Stomach (tissue), 9 donors: ENCODE data around the gene HS2ST1. TPM values are rescaled to one million over a fixed set of nuclear protein-coding genes. Genes with fewer than 3 reads are reported as not detected.
"Not testable (repeated sequence)": the region's sequence is repeated elsewhere in the genome, so short reads cannot be mapped to it uniquely, and the experiment has no call there.

Source experiments
- DNase-seq, 2 donors: peaks; one replicate each; pipeline versions ENCODE4 v3.0.0 to v3.0.0-alpha.2; 2013 to 2019
- H3K27ac ChIP-seq, 5 donors: fragments of 200-600 bp in 4 of 5; sonication (generic) in 4 of 5; one replicate each; pipeline ENCODE4 v1.5.1; 2013 to 2019; ENCODE audit warnings: mild to moderate bottlenecking in 1 of 5, moderate library complexity in 1 of 5
- H3K27me3 ChIP-seq, 3 donors: fragments of 200-600 bp; sonication (generic); one replicate each; pipeline ENCODE4 v1.5.1; 2017 to 2019; ENCODE audit warnings: mixed run types in 1 of 3
- H3K36me3 ChIP-seq, 4 donors: fragments of 200-600 bp; sonication (generic); 1 replicate in 3 of 4; 2 replicates in 1 of 4; pipeline ENCODE4 v1.5.1; 2016 to 2019
- H3K4me1 ChIP-seq, 4 donors: fragments of 200-600 bp; sonication (generic); one replicate each; pipeline ENCODE4 v1.5.1; 2016 to 2019
- H3K4me3 ChIP-seq, 4 donors: fragments of 200-600 bp; sonication (generic) in 3 of 4; one replicate each; pipeline ENCODE4 v1.5.1; 2016 to 2019; ENCODE audit warnings: mild to moderate bottlenecking in 1 of 4
- H3K9me3 ChIP-seq, 4 donors: fragments of 200-600 bp; sonication (generic); one replicate each; pipeline ENCODE4 v1.5.1; 2016 to 2019
- CTCF ChIP-seq, 7 experiments: fragments of 450-650 bp in 4 of 7; fragments of 200-600 bp in 3 of 7; sonication (generic) in 3 of 7; IDR thresholded peaks; one replicate each; pipeline ENCODE4 v1.5.1; 2016 to 2019; ENCODE audit warnings: antibody characterized with exemption in 7 of 7, control low read depth in 2 of 7, mild to moderate bottlenecking in 1 of 7
- EP300 ChIP-seq: sonication (generic); formaldehyde crosslinking; IDR thresholded peaks from one replicate; pipeline ENCODE4 v1.6.1; 2017; ENCODE audit warnings: antibody characterized with exemption
- POLR2A ChIP-seq, 4 donors: fragments of 450-650 bp; IDR thresholded peaks; one replicate each; pipeline ENCODE4 v1.6.1; 2016; ENCODE audit warnings: antibody characterized with exemption in 4 of 4, control low read depth in 2 of 4, mild to moderate bottlenecking in 1 of 4, moderate library complexity in 1 of 4
- POLR2AphosphoS5 ChIP-seq, 3 donors: sonication (generic); formaldehyde crosslinking; IDR thresholded peaks; one replicate each; pipeline ENCODE4 v1.6.1; 2016; ENCODE audit warnings: antibody characterized with exemption in 3 of 3
- WGBS, 5 donors: extraction: QIAGEN DNeasy Blood & Tissue Kit in 3 of 5; methylation state at CpG; one replicate each; pipeline versions ENCODE4 v1.1.5 to v1.1.7; 2013 to 2018; 5-methylcytosine and 5-hydroxymethylcytosine counted together
- intact Hi-C: fragments of 100-400 bp; cut with DNase I; formaldehyde crosslinking; loops from one replicate; pipeline ENCODE4 v1.15.1; 2023; ENCODE audit warnings: low total_unique reads
- polyA plus RNA-seq, 3 donors: library from polyadenylated mRNA; stranded (reverse); fragments of 200-250 nt; gene quantifications; one replicate each; pipeline ENCODE4 v1.2.3, GENCODE V29; 2013
- total RNA-seq, 5 donors: library from RNA; depleted of rRNA; stranded (reverse); fragments of >200 nt; gene quantifications; one replicate each; pipeline versions ENCODE4 v1.1.0 to v1.2.3, GENCODE V29; 2014 to 2016
- donor health status: healthy with polysubstance abuse.
- donor health status: Bipolar disorder and iron deficiency.
- donor health status: healthy.

HS2ST1 gene
- total and polyA plus RNA-seq, 8 donors: 1.8 to 29.0 (median 5.1) TPM

GRCh38 chr1:87064309-87064708, 149.9 kb downstream of the HS2ST1 start:
- H3K27ac ChIP-seq: no peak overlapping the region
- H3K36me3 ChIP-seq: no peaks in the 10 kb centered on the region
- H3K4me3 ChIP-seq: no peak overlapping the region
- no peaks in the 10 kb centered on the region for H3K9me3 ChIP-seq
- no peak for DNase-seq
- TF ChIP-seq POLR2A (IDR thresholded peaks at IDR 0.05): no peak
- no peak for TF ChIP-seq EP300
- no peak for TF ChIP-seq CTCF (IDR thresholded peaks at IDR 0.05)
- no peak for TF ChIP-seq POLR2AphosphoS5 (IDR thresholded peaks at IDR 0.05)
- H3K27me3 ChIP-seq: no peaks in the 10 kb centered on the region
- intact Hi-C loops: no loop called here
- H3K4me1 ChIP-seq: no peaks in the 10 kb centered on the region

DNA sequence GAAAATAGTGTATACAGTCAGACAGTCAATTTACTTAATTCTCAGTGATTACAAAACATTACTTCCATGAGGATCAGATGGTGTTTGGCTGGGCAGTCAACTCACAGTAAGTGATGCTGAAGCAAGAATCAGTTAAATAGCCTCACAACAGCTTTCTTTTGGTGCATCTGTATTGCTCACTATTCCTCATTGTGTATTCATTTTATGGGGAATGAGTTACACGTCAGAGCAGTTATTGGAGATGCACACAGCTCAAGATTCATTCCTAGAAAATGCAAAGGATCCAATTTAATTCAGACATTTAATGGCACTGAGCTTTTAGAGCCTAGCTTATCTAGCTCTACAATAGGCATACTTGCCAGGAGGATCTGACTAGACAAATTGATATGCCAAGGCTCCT, 150.6 kb downstream of the HS2ST1 start:
- no peak overlapping the region for H3K27ac ChIP-seq
- TF ChIP-seq POLR2A (IDR thresholded peaks at IDR 0.05): no peak
- no peaks in the 10 kb centered on the region for H3K4me1 ChIP-seq
- intact Hi-C loops: no loop called here
- no peaks in the 10 kb centered on the region for H3K27me3 ChIP-seq
- H3K4me3 ChIP-seq: no peak overlapping the region
- 89 to 97% (median 92%) methylated on average over 1 of the region's 1 CpG for WGBS, 5 donors
- no peak for DNase-seq
- no peaks in the 10 kb centered on the region for H3K36me3 ChIP-seq
- no peaks in the 10 kb centered on the region for H3K9me3 ChIP-seq

DNA sequence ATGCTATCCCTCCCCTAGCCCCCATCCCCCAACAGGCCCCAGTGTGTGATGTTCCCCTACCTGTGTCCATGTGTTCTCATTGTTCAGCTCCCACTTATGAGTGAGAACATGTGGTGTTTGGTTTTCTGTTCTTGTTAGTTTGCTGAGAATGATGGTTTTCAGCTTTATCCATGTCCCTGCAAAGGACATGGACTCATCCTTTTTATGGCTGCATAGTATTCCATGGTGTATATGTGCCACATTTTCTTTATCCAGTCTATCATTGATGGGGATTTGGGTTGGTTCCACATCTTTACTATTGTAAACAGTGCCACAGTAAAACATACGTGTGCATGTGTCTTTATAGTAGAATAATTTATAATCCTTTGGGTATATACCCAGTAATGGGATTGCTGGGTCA, 152.3 kb downstream of the HS2ST1 start:
- H3K36me3 ChIP-seq, DNase-seq, H3K4me3 ChIP-seq, intact Hi-C loops, H3K27ac ChIP-seq, H3K4me1 ChIP-seq, H3K9me3 ChIP-seq, H3K27me3 ChIP-seq: not testable (repeated sequence)
- 95 to 100% (median 99%) methylated on average over 1 of the region's 1 CpG for WGBS, 5 donors

- Histone ChIP-seq H3K9me3 (no peaks in the 10 kb centered on the region), H3K27me3 (no peaks in the 10 kb centered on the region), H3K4me3 (no peak overlapping the region), H3K36me3 (no peaks in the 10 kb centered on the region), H3K4me1 (no peaks in the 10 kb centered on the region), H3K27ac (no peak overlapping the region)
- DNase-seq: no peak
- intact Hi-C loops: no loop called here
- TF ChIP-seq EP300 (no peak), POLR2A (IDR thresholded peaks at IDR 0.05) (no peak), POLR2AphosphoS5 (IDR thresholded peaks at IDR 0.05) (no peak), CTCF (IDR thresholded peaks at IDR 0.05) (no peak)
Measured at GRCh38 chr1:87072411-87072810, 158.0 kb downstream of the HS2ST1 start.

DNA sequence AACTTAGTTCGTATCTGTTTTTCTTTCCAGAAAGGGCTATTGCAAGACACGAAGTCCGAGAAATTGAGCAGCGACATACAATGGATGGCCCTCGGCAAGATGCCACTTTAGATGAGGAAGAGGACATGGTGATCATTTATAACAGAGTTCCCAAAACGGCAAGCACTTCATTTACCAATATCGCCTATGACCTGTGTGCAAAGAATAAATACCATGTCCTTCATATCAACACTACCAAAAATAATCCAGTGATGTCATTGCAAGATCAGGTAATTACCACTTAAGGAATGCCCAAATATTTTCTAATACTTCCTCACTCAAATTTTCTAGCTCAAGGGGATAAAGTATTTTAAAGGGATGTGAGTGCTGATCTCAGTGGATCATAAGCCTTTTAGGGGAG, 158.5 kb downstream of the HS2ST1 start:
- Histone ChIP-seq H3K9me3 (no peaks in the 10 kb centered on the region), H3K27me3 (no peaks in the 10 kb centered on the region), H3K27ac (no peak overlapping the region), H3K4me1 (no peaks in the 10 kb centered on the region), H3K36me3 (no peaks in the 10 kb centered on the region), H3K4me3 (no peak overlapping the region)
- 86 to 94% (median 90%) methylated on average over 7 of the region's 7 CpGs for WGBS, 5 donors
- no peak for DNase-seq
- intact Hi-C loops: no loop called here
- TF ChIP-seq POLR2AphosphoS5 (IDR thresholded peaks at IDR 0.05) (no peak), EP300 (no peak), CTCF (IDR thresholded peaks at IDR 0.05) (no peak), POLR2A (IDR thresholded peaks at IDR 0.05) (no peak)
